WTC11 (cell line): ENCODE data around the gene BRSK2. TPM values are rescaled to one million over a fixed set of nuclear protein-coding genes. Genes with fewer than 3 reads are reported as not detected.

Experiments
- ATAC-seq: fragments of 200-7000 bp; cut with Tn5 transposase; 2 replicates; pipeline ENCODE4 v1.10.0; 2021; ENCODE audit warnings: mild to moderate bottlenecking, moderate library complexity
- CTCF ChIA-PET: fragments of 300-600 bp; sonication (Branson Sonifier 250); formaldehyde crosslinking; loops from one replicate; lab custom pipeline; 2021; ENCODE audit warnings: antibody characterized with exemption; lab: Charles Lee
- POLR2A ChIA-PET: fragments of 350-600 bp; sonication (Branson Sonifier 250); formaldehyde crosslinking; loops from one replicate; lab custom pipeline; 2021; ENCODE audit warnings: antibody characterized with exemption; lab: Charles Lee
- DNase-seq: peaks from one replicate; pipeline ENCODE4 v3.0.0; 2021; ENCODE audit warnings: low spot score
- H3K27ac Mint-ChIP-seq: 2 replicates; pipeline ENCODE4 v1.8.0; 2021; ENCODE audit warnings: mixed read lengths
- H3K27me3 Mint-ChIP-seq: 2 replicates; pipeline ENCODE4 v1.8.0; 2021; ENCODE audit warnings: low read depth, mild to moderate bottlenecking, moderate library complexity, mixed read lengths
- H3K36me3 Mint-ChIP-seq: 2 replicates; pipeline ENCODE4 v1.8.0; 2021; ENCODE audit warnings: mixed read lengths
- H3K4me1 Mint-ChIP-seq: 2 replicates; pipeline ENCODE4 v1.8.0; 2022; ENCODE audit warnings: mixed read lengths
- H3K4me3 Mint-ChIP-seq: 2 replicates; pipeline ENCODE4 v1.8.0; 2021; ENCODE audit warnings: mild to moderate bottlenecking, moderate library complexity, mixed read lengths
- H3K9me3 Mint-ChIP-seq: 2 replicates; pipeline ENCODE4 v1.8.0; 2021; ENCODE audit warnings: mixed read lengths
- CREM ChIP-seq: sonication (generic); formaldehyde crosslinking; IDR thresholded peaks from 2 replicates; pipeline ENCODE4 v1.8.1; 2022; ENCODE audit warnings: mild to moderate bottlenecking, missing genetic modification reagents, moderate library complexity
- ELF4 ChIP-seq: sonication (generic); formaldehyde crosslinking; IDR thresholded peaks from 2 replicates; pipeline ENCODE4 v1.8.1; 2022; ENCODE audit warnings: low read depth, mild to moderate bottlenecking, moderate library complexity, missing genetic modification reagents
- EMX1 ChIP-seq: fragments of 250-450 bp; sonication (Bioruptor Pico); IDR thresholded peaks from 2 replicates; pipeline ENCODE4 v1.8.0; 2021; ENCODE audit warnings: mild to moderate bottlenecking
- HMGA2 ChIP-seq: fragments of 250-450 bp; sonication (Bioruptor Pico); IDR thresholded peaks from 2 replicates; pipeline ENCODE4 v1.4.0; 2021; ENCODE audit warnings: mild to moderate bottlenecking, moderate library complexity
- JUN ChIP-seq: sonication (generic); formaldehyde crosslinking; IDR thresholded peaks from 2 replicates; pipeline ENCODE4 v1.8.0; 2023; ENCODE audit warnings: mild to moderate bottlenecking, missing genetic modification reagents
- KAT7 ChIP-seq: sonication (generic); formaldehyde crosslinking; IDR thresholded peaks from 2 replicates; pipeline ENCODE4 v1.8.1; 2023; ENCODE audit warnings: missing genetic modification reagents, mild to moderate bottlenecking, borderline replicate concordance
- NFYB ChIP-seq: sonication (generic); formaldehyde crosslinking; conservative IDR thresholded peaks from 2 replicates; pipeline ENCODE4 v1.8.0; 2022; ENCODE audit warnings: low read depth, missing genetic modification reagents
- NR1H2 ChIP-seq: sonication (generic); formaldehyde crosslinking; IDR thresholded peaks from 2 replicates; pipeline ENCODE4 v1.9.0; 2021; ENCODE audit warnings: mild to moderate bottlenecking, moderate library complexity, missing genetic modification reagents
- OVOL2 ChIP-seq: fragments of 250-450 bp; sonication (Bioruptor Pico); IDR thresholded peaks from 2 replicates; pipeline ENCODE4 v1.9.0; 2021; ENCODE audit warnings: mild to moderate bottlenecking, borderline replicate concordance
- PRRX2 ChIP-seq: fragments of 250-450 bp; sonication (Bioruptor Pico); IDR thresholded peaks from 2 replicates; pipeline ENCODE4 v1.8.0; 2021; ENCODE audit warnings: mild to moderate bottlenecking
- RORB ChIP-seq: fragments of 250-450 bp; sonication (Bioruptor Pico); IDR thresholded peaks from 2 replicates; pipeline ENCODE4 v1.9.0; 2021; ENCODE audit warnings: mild to moderate bottlenecking
- SP1 ChIP-seq: sonication (generic); formaldehyde crosslinking; conservative IDR thresholded peaks from 2 replicates; pipeline ENCODE4 v1.8.1; 2022; ENCODE audit warnings: missing genetic modification reagents
- TEAD1 ChIP-seq: sonication (generic); formaldehyde crosslinking; IDR thresholded peaks from 2 replicates; pipeline ENCODE4 v1.8.0; 2022; ENCODE audit warnings: mild to moderate bottlenecking, missing genetic modification reagents
- ZBTB21 ChIP-seq: sonication (generic); formaldehyde crosslinking; IDR thresholded peaks from 2 replicates; pipeline ENCODE4 v1.8.1; 2023; ENCODE audit warnings: mild to moderate bottlenecking, missing genetic modification reagents, borderline replicate concordance
- ZNF138 ChIP-seq: sonication (generic); formaldehyde crosslinking; conservative IDR thresholded peaks from 2 replicates; pipeline ENCODE4 v1.8.1; 2022; ENCODE audit warnings: mild to moderate bottlenecking, moderate library complexity, missing genetic modification reagents
- ZNF219 ChIP-seq: sonication (generic); formaldehyde crosslinking; IDR thresholded peaks from 2 replicates; pipeline ENCODE4 v1.8.0; 2023; ENCODE audit warnings: missing genetic modification reagents, mild to moderate bottlenecking, borderline replicate concordance
- ZNF232 ChIP-seq: sonication (generic); formaldehyde crosslinking; IDR thresholded peaks from 2 replicates; pipeline ENCODE4 v1.8.0; 2022; ENCODE audit warnings: mild to moderate bottlenecking, missing genetic modification reagents
- ZNF416 ChIP-seq: fragments of 250-450 bp; sonication (Bioruptor Pico); IDR thresholded peaks from 2 replicates; pipeline ENCODE4 v1.9.0; 2021; ENCODE audit warnings: mild to moderate bottlenecking, inconsistent platforms
- ZNF532 ChIP-seq: fragments of 250-450 bp; sonication (Bioruptor Pico); IDR thresholded peaks from 2 replicates; pipeline ENCODE4 v1.9.0; 2021; ENCODE audit warnings: mild to moderate bottlenecking, borderline replicate concordance
- total RNA-seq: library from RNA; stranded (reverse); gene quantifications from 3 replicates; pipeline ENCODE4 v1.2.3, GENCODE V29; 2021
- TF ChIP-seq, protein P1 (sequence below): sonication (generic); formaldehyde crosslinking; conservative IDR thresholded peaks from 2 replicates; pipeline ENCODE4 v1.8.1; 2023; ENCODE audit warnings: mild to moderate bottlenecking, low read depth, missing genetic modification reagents, moderate library complexity
- TF ChIP-seq, protein P2 (sequence below): sonication (generic); formaldehyde crosslinking; IDR thresholded peaks from 2 replicates; pipeline ENCODE4 v1.8.0; 2023; ENCODE audit warnings: missing genetic modification reagents
- TF ChIP-seq, protein P3 (sequence below): fragments of 250-450 bp; sonication (Bioruptor Pico); IDR thresholded peaks from 2 replicates; pipeline ENCODE4 v1.9.0; 2021; ENCODE audit warnings: mild to moderate bottlenecking

Gene BRSK2
- total RNA-seq, 1 experiment from 2014 or later, result 34.5 TPM

- POLR2A ChIA-PET, result no interaction called here
Observed at GRCh38 chr11:1438261-1438966, 48.7 kb downstream of the BRSK2 start.

GRCh38 chr11:1438967-1439330, 49.2 kb downstream of the BRSK2 start:
- no peaks in the 10 kb centered on the region for H3K27me3 Mint-ChIP-seq
- H3K4me1 Mint-ChIP-seq, result no peaks in the 10 kb centered on the region
- no peaks in the 10 kb centered on the region for H3K9me3 Mint-ChIP-seq
- CTCF ChIA-PET, result interaction anchor here (1.5 kb wide), 1 partner anchor 55 kb away, joined by 3 read pairs; no protein-coding TSS in a partner anchor
- no peak for ATAC-seq
- no peak for TF ChIP-seq ZNF232 (CRISPR knock-in tag)
- TF ChIP-seq EMX1 (CRISPR knock-in tag), result no peak
- TF ChIP-seq NR1H2, result no peak
- TF ChIP-seq, protein P1, sequence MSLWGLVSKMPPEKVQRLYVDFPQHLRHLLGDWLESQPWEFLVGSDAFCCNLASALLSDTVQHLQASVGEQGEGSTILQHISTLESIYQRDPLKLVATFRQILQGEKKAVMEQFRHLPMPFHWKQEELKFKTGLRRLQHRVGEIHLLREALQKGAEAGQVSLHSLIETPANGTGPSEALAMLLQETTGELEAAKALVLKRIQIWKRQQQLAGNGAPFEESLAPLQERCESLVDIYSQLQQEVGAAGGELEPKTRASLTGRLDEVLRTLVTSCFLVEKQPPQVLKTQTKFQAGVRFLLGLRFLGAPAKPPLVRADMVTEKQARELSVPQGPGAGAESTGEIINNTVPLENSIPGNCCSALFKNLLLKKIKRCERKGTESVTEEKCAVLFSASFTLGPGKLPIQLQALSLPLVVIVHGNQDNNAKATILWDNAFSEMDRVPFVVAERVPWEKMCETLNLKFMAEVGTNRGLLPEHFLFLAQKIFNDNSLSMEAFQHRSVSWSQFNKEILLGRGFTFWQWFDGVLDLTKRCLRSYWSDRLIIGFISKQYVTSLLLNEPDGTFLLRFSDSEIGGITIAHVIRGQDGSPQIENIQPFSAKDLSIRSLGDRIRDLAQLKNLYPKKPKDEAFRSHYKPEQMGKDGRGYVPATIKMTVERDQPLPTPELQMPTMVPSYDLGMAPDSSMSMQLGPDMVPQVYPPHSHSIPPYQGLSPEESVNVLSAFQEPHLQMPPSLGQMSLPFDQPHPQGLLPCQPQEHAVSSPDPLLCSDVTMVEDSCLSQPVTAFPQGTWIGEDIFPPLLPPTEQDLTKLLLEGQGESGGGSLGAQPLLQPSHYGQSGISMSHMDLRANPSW (CRISPR knock-in tag), result no peak
- no peak for TF ChIP-seq ZNF219 (CRISPR knock-in tag)
- no peak for TF ChIP-seq JUN (CRISPR knock-in tag)
- no peak for TF ChIP-seq PRRX2 (CRISPR knock-in tag)
- TF ChIP-seq, protein P2, sequence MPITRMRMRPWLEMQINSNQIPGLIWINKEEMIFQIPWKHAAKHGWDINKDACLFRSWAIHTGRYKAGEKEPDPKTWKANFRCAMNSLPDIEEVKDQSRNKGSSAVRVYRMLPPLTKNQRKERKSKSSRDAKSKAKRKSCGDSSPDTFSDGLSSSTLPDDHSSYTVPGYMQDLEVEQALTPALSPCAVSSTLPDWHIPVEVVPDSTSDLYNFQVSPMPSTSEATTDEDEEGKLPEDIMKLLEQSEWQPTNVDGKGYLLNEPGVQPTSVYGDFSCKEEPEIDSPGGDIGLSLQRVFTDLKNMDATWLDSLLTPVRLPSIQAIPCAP, result no peak
- H3K4me3 Mint-ChIP-seq, result no peak overlapping the region
- POLR2A ChIA-PET, result no interaction called here
- no peak for DNase-seq
- H3K36me3 Mint-ChIP-seq, result peaks cover 2% of the 10 kb centered on the region; the same call in 1 of the 2 replicates
- H3K27ac Mint-ChIP-seq, result no peak overlapping the region

More at GRCh38 chr11:1438261-1438966, 48.7 kb downstream of the BRSK2 start:
- Mint-ChIP-seq H3K4me3 (no peak overlapping the region), H3K27me3 (no peaks in the 10 kb centered on the region), H3K4me1 (no peaks in the 10 kb centered on the region), H3K36me3 (peaks cover 2% of the 10 kb centered on the region; the same call in 1 of the 2 replicates), H3K9me3 (no peaks in the 10 kb centered on the region), H3K27ac (no peak overlapping the region)
- TF ChIP-seq ZNF416 (CRISPR knock-in tag) (no peak), TEAD1 (CRISPR knock-in tag) (no peak), OVOL2 (CRISPR knock-in tag) (no peak), NFYB (CRISPR knock-in tag) (no peak), RORB (CRISPR knock-in tag) (no peak)
- TF ChIP-seq, protein P3, sequence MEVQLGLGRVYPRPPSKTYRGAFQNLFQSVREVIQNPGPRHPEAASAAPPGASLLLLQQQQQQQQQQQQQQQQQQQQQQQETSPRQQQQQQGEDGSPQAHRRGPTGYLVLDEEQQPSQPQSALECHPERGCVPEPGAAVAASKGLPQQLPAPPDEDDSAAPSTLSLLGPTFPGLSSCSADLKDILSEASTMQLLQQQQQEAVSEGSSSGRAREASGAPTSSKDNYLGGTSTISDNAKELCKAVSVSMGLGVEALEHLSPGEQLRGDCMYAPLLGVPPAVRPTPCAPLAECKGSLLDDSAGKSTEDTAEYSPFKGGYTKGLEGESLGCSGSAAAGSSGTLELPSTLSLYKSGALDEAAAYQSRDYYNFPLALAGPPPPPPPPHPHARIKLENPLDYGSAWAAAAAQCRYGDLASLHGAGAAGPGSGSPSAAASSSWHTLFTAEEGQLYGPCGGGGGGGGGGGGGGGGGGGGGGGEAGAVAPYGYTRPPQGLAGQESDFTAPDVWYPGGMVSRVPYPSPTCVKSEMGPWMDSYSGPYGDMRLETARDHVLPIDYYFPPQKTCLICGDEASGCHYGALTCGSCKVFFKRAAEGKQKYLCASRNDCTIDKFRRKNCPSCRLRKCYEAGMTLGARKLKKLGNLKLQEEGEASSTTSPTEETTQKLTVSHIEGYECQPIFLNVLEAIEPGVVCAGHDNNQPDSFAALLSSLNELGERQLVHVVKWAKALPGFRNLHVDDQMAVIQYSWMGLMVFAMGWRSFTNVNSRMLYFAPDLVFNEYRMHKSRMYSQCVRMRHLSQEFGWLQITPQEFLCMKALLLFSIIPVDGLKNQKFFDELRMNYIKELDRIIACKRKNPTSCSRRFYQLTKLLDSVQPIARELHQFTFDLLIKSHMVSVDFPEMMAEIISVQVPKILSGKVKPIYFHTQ (CRISPR knock-in tag), result no peak
- CTCF ChIA-PET, result interaction anchor here (1.5 to 3.6 kb wide), 2 partner anchors 14 to 55 kb away, joined by 3 to 15 read pairs; no protein-coding TSS in a partner anchor
- DNase-seq (no peak), ATAC-seq (no peak)

DNA sequence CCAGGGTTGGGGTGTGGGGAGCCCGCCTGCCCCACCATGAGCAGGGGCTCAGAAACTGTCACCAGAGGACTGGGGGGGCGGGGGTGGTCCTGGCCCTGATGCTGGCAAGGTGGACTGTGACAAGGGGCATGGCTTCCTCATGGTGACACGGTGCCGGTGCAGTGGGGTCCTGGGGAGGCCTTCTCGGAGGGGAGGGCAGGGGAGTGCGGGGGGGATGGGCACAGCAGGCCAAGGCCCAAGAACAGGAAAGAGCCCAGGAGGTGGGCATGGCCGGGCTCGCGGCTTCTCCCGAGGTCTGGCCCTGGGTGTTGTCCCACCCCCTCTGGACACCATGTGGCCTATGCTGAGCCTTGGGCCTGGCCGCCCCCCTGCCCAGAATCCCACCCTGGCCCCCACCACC, 49.6 kb downstream of the BRSK2 start:
- Mint-ChIP-seq H3K4me1 (no peaks in the 10 kb centered on the region), H3K27me3 (no peaks in the 10 kb centered on the region), H3K36me3 (peaks cover 2% of the 10 kb centered on the region; the same call in 1 of the 2 replicates), H3K4me3 (no peak overlapping the region), H3K9me3 (no peaks in the 10 kb centered on the region), H3K27ac (no peak overlapping the region)
- CTCF ChIA-PET, result no interaction called here
- no peak for DNase-seq
- POLR2A ChIA-PET, result no interaction called here
- no peak for ATAC-seq
- no peak for TF ChIP-seq ZNF232 (CRISPR knock-in tag)
- no peak for TF ChIP-seq TEAD1 (CRISPR knock-in tag)
- no peak for TF ChIP-seq ZNF532 (CRISPR knock-in tag)
- no peak for TF ChIP-seq ELF4 (CRISPR knock-in tag)
- no peak for TF ChIP-seq OVOL2 (CRISPR knock-in tag)
- no peak for TF ChIP-seq KAT7 (CRISPR knock-in tag)
- TF ChIP-seq ZBTB21, result no peak
- no peak for TF ChIP-seq SP1 (CRISPR knock-in tag)
- no peak for TF ChIP-seq CREM (CRISPR knock-in tag)
- TF ChIP-seq HMGA2 (CRISPR knock-in tag), result no peak
- TF ChIP-seq ZNF219 (CRISPR knock-in tag), result no peak
- no peak for TF ChIP-seq ZNF138 (CRISPR knock-in tag)
- TF ChIP-seq EMX1 (CRISPR knock-in tag), result no peak
